HL-60 (cell line): ENCODE data around the gene TAF3.

Source experiments
- DNase-seq, 2 experiments: peaks; one replicate each; pipeline ENCODE4 v3.0.0-alpha.2; 2010 to 2020; ENCODE audit warnings: low read depth in 1 of 2, low spot score in 1 of 2
- H3K27ac ChIP-seq: fragments of 250-450 bp; sonication (Bioruptor Pico); replicated peaks from 2 replicates; pipeline ENCODE4 v1.5.1; 2020; ENCODE audit warnings: mild to moderate bottlenecking, moderate library complexity
- H3K27me3 ChIP-seq: fragments of 250-450 bp; sonication (Bioruptor Pico); 2 replicates; pipeline ENCODE4 v1.5.1; 2021; ENCODE audit warnings: mild to moderate bottlenecking, moderate library complexity; ENCODE audit not compliant: insufficient read depth, poor library complexity, severe bottlenecking
- H3K4me3 ChIP-seq: replicated peaks from 2 replicates; pipeline ENCODE4 v1.5.1; 2011; ENCODE audit warnings: mild to moderate bottlenecking, control low read depth, low read length; ENCODE audit not compliant: insufficient read depth
- CTCF ChIP-seq: IDR thresholded peaks from one replicate; pipeline ENCODE4 v1.5.1; 2011; ENCODE audit warnings: low read length, control low read depth, inconsistent platforms; ENCODE audit not compliant: insufficient read depth
- GABPA ChIP-seq: IDR thresholded peaks from 2 replicates; pipeline ENCODE4 v1.6.1; 2012; ENCODE audit warnings: low read depth
- POLR2AphosphoS5 ChIP-seq: IDR thresholded peaks from 2 replicates; pipeline ENCODE4 v1.6.1; 2012; ENCODE audit warnings: low read depth
- REST ChIP-seq: IDR thresholded peaks from 2 replicates; pipeline ENCODE4 v1.6.1; 2012; ENCODE audit warnings: low read depth; ENCODE audit not compliant: insufficient replicate concordance
- SPI1 ChIP-seq: IDR thresholded peaks from 2 replicates; pipeline ENCODE4 v1.6.1; 2012; ENCODE audit warnings: low read depth, mild to moderate bottlenecking, borderline replicate concordance

Gene TAF3

GRCh38 chr10:7832060-7832459 lies 13.8 kb downstream of the TAF3 start:
- no peak overlapping the region for H3K4me3 ChIP-seq
- H3K27ac ChIP-seq: no peak overlapping the region
- no peak for DNase-seq
- H3K27me3 ChIP-seq: no peaks in the 10 kb centered on the region
- TF ChIP-seq SPI1 (no peak), GABPA (no peak)

- no peak for DNase-seq
- TF ChIP-seq CTCF: no peak
- TF ChIP-seq SPI1: no peak
- TF ChIP-seq GABPA: no peak
- TF ChIP-seq POLR2AphosphoS5: no peak
- no peak for TF ChIP-seq REST
- Histone ChIP-seq H3K4me3 (no peak overlapping the region), H3K27me3 (no peaks in the 10 kb centered on the region), H3K27ac (no peak overlapping the region)
Measured at GRCh38 chr10:7833210-7833609, 14.9 kb downstream of the TAF3 start.

- DNase-seq: no peak
- TF ChIP-seq SPI1 (no peak), GABPA (no peak), POLR2AphosphoS5 (no peak), CTCF (no peak), REST (no peak)
- H3K4me3 ChIP-seq: no peak overlapping the region
- no peaks in the 10 kb centered on the region for H3K27me3 ChIP-seq
- H3K27ac ChIP-seq: no peak overlapping the region
Measured at GRCh38 chr10:7834262-7834661, 16.0 kb downstream of the TAF3 start.

- no peak for TF ChIP-seq GABPA
- TF ChIP-seq CTCF: no peak
- TF ChIP-seq REST: no peak
- no peak for TF ChIP-seq POLR2AphosphoS5
- TF ChIP-seq SPI1: no peak
- H3K27me3 ChIP-seq: no peaks in the 10 kb centered on the region
- no peak overlapping the region for H3K4me3 ChIP-seq
- no peak overlapping the region for H3K27ac ChIP-seq
- no peak for DNase-seq
Measured at GRCh38 chr10:7836571-7836970, 18.3 kb downstream of the TAF3 start.
